Dendritic cell treated with granulocyte-macrophage colony-stimulating factor and Interleukin-4, amounts not matched to agents 40 ng/mL and 50 ng/mL, for 4 days (primary cell): ENCODE results near the gene CPSF6.
A peak's percentile ranks its signal among the peaks of the same experiment; 100 is the strongest.

Experiments
- H3K27ac Mint-ChIP-seq: one replicate; pipeline ENCODE4 v1.8.0; 2022; ENCODE audit warnings: mild to moderate bottlenecking, mixed read lengths
- H3K27me3 Mint-ChIP-seq: one replicate; pipeline ENCODE4 v1.8.0; 2022; ENCODE audit warnings: mild to moderate bottlenecking, mixed read lengths
- H3K36me3 Mint-ChIP-seq: one replicate; pipeline ENCODE4 v1.8.0; 2022; ENCODE audit warnings: low read depth, mixed read lengths
- H3K4me1 Mint-ChIP-seq: one replicate; pipeline ENCODE4 v1.8.0; 2022; ENCODE audit warnings: low read depth, mixed read lengths
- H3K4me3 Mint-ChIP-seq: one replicate; pipeline ENCODE4 v1.8.0; 2022; ENCODE audit warnings: mild to moderate bottlenecking, moderate library complexity, mixed read lengths
- H3K9me3 Mint-ChIP-seq: one replicate; pipeline ENCODE4 v1.8.0; 2022; ENCODE audit warnings: mixed read lengths
- intact Hi-C: fragments of 100-400 bp; cut with micrococcal nuclease; formaldehyde crosslinking; loops from one replicate; pipeline ENCODE4 v1.15.0; 2022

Gene CPSF6

GRCh38 chr12:69318225-69318624 is 78.9 kb downstream of the CPSF6 start:
- intact Hi-C loops, result no loop called here
- H3K4me3 Mint-ChIP-seq, result no peak overlapping the region
- H3K27me3 Mint-ChIP-seq, result no peaks in the 10 kb centered on the region
- peaks cover 25% of the 10 kb centered on the region for H3K9me3 Mint-ChIP-seq
- no peak overlapping the region for H3K27ac Mint-ChIP-seq
- peaks cover 6% of the 10 kb centered on the region for H3K36me3 Mint-ChIP-seq
- H3K4me1 Mint-ChIP-seq, result peaks cover 30% of the 10 kb centered on the region

GRCh38 chr12:69321351-69321750 is 82.0 kb downstream of the CPSF6 start:
- peak overlapping the region; percentile 68 for H3K27ac Mint-ChIP-seq
- no peak overlapping the region for H3K4me3 Mint-ChIP-seq
- H3K4me1 Mint-ChIP-seq, result peaks cover 53% of the 10 kb centered on the region
- peaks cover 13% of the 10 kb centered on the region for H3K9me3 Mint-ChIP-seq
- H3K27me3 Mint-ChIP-seq, result no peaks in the 10 kb centered on the region
- peaks cover 6% of the 10 kb centered on the region for H3K36me3 Mint-ChIP-seq
- intact Hi-C loops, result no loop called here
